ENCODE results near the gene BCL11A. TPM values are rescaled to one million over a fixed set of nuclear protein-coding genes. Genes with fewer than 3 reads are reported as not detected.
A peak's percentile ranks its signal among the peaks of the same experiment; 100 is the strongest.

The BCL11A gene
- total RNA-seq, 1 donor from 2014 or later, result 43.0 TPM

DNA sequence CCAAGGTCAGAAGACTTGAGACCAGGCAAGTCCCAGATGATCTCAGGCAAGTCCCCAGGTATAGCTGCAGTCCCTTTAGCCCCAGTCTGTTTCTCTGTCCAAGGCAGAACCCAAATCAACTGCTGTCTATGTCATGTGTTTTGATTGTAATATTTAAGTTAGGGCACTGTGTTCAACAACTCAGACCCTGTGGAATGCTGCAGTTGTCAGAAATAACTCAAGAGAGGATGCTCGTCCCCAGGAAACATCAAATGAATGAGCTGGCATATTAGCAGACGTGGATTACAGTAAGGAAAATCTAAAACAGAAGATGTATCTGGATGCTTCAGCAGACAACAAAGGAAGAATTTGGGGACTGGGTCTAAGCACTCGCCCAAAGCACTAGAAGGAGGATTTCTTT is 70.1 kb downstream of the BCL11A start:
- no peak for ATAC-seq

DNA sequence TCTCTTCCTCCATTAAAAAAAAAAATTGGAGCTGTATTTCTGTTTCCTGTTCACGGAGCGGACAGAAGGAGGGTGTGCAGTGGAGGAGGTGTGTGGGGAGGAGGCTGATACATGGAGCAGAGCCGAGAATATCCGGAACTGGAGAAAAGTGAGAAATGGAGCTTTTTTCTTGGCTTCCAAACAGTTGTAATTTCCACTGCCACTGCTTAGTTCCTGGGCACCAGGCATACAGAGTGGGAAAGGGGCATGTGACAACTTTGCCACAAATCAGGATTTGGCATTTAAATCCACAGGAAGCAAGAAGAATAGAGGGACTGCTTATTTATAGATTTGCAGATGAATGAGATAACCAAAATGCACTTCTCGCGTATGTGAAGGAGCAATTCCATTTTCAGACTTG is 71.2 kb downstream of the BCL11A start:
- no peak for ATAC-seq

DNA sequence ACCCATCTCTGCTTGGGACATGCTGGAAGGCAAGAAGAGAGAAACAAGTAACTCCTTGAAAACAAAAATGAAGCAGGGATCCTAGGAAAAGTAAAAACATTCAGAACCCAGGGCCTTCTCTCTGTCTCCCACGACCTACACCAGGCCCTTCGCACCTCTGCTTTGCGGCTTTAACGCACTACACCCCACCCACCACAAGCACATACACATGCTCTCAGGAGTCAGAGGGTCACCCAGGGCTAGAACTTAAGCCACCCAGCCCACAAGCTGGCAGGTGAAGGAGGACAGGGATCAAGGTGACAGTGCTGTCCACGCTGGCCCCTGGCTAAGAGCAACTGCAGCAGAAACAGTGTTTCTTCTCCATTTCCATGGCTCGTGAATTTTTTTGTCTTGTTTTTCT is 72.2 kb downstream of the BCL11A start:
- no peak for ATAC-seq

DNA sequence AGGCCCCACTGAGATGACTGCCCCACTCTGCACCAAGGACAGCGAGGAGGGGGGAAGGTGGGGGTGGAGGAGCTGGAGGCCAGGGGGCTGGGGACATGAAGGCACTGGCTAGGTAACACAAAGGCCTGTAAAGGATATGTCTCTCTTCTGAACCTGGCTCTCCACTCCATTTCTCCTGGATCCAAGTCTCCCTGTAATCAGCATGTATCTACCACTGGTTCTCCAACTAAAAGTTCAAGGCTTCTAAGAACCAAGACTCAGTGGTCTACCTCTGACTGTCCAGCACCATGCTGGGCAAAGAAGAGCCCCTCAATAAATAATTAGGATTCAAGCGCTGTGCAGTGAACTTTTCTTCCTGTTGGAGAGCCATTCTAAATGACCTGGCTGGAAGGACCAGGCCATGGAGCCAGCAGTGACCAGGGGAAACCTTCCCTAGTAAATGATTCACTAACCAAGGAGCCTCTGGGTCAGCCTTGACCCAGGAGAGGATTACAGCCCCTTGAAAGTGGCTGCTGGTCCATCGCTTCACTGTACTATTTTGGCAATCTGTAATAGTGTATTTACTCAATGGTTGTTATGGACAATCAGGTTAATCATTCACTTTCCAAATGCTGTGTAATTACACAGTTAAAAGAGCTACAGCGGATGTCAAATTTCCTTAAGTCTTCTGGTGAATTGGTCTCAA is 73.2 kb downstream of the BCL11A start:
- no peak for ATAC-seq

DNA sequence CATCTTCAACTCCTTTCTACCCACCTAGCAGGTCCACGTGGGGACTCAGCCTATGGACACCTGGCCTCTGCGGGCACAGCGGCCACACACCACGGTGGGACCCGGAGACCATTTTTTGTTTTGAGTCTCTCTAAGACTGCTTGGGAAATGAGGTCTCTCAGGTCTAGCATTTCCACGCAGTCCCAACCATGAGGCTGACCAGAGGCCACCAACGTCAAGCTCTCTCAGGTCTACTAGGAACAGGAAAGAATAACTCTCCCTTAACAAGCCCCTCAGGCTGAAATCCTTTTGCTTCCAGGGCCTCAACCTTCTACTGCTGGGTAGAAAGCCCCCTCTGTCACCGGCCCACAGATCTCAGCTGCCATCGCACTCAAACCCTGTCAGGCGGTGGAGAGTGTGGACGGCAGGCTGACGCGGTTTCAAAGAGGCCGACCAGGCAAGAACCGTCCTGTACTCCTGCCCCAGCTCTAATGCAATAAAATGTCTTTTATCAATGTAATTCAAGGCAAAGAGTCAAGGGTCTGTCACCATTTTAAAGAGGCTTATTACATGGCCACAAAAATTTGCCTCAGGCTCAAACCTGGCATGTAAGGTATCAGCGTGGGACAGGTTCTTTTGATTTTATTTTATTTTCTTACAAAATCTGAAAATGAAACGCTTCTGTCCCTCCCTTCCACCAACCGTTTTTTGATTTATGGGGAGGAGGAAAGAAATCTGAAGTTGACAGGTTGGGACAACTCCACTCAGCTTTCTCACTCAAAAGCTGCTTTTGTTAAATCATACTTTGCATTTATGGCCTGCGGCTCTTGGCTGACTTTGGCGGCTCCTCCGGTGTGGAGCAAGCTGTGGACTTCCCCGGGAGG is 74.0 kb downstream of the BCL11A start:
- peak; percentile 63 for ATAC-seq

DNA sequence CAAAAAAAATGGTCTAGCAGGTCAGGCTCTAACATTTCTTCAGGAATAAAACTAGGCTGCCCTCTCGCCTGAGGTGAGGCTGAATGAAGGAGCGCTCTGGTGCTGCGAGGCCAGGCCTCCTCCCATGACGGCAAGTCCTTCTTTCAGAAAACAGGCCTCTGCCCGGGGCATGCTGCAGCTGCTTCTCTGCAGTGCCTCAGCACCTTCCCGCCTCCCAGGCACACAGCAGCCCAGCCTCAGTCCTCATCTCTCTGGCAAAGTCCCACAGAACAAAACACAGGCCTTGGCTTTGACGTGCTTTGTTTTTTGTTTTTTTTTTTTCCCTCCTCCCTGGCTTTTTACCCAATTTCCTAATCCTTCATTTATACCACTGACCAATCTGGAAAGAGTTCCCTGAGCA is 74.8 kb downstream of the BCL11A start:
- peak; percentile 88 for ATAC-seq

DNA sequence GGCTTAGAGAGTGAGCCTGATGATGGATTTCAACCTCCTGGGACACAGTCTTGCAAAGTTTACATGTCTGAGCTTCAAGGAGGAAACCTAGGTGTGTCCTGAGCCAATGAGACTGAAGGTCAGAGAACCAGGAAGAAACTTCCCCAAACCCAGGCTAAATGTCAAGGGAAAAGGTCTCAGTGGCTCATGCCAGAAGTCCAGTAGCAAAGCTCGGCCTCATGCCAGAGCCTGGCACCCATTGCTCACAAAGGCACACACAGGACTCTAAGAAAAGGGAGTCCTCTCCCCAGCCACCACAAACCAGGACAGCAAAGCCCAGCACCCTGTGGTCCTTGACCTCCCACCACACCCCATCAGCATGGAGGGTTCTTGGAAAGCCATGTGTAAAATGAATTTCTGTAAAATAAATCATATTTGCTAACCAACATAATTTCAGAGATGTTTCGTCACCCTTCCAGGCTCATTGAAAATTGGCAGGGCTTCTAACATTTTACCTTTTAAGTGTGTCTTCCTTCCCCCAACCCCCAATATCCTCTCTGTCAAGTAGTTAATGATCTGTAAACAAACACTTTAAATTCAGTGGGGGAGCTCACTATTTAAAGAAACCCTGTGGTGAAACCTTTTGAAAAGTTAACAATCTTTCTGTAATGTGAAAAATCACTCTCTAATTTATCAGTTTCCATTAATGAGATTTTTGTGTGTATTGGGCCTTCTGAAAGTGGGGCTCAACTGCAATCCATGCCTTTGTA is 77.1 kb downstream of the BCL11A start:
- no peak for ATAC-seq

DNA sequence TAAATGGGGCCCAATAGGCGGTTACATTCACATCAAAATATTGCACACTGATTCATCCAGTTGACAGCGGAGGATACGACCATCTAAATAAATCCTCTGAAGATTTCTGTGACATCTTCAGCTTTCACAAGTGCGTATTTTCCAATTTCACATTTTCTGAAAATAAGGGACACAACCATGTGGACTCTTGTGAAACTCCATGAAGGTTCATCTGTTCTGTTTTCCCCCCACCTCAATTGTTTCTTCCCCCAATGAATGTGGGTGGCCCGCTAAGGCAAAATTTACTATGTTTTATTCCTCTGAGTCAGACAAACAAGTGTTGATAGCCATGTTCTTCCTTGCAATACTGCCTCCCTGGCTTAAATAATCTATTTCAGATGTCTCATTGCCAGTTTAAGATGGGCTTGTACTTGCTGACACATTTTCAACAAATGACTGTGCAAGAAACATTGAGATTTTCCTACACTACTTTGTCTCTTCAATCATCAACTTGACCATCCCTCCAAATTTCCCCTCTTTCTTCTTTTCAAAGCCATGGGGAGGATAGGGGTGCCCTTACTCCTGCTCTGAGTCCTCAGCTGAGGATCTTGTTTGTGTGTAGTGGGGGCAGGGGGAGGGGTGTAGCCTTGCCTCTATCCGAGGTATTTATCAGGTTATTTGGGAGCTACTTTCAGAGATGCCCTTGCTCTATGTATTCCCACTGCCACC is 78.2 kb downstream of the BCL11A start:
- no peak for ATAC-seq

DNA sequence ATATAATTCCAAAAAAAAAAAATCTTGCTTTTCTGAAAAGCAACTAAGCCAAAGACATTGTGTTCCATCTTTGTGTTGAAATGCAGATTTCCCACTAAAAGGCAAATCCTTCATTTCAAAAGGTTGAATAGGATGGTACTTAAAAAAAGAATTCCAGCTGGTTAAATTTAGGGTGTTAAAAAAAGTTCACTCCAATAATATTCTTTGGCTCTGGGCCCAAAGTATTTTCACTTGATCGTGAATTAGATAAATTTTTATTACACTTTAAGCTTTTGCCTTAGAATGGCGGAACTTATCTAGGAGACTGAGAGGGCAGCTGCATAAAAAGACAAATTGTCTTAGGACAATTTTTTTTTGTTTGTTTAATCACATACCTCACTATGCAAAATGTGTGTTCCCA is 79.2 kb downstream of the BCL11A start:
- no peak for ATAC-seq

DNA sequence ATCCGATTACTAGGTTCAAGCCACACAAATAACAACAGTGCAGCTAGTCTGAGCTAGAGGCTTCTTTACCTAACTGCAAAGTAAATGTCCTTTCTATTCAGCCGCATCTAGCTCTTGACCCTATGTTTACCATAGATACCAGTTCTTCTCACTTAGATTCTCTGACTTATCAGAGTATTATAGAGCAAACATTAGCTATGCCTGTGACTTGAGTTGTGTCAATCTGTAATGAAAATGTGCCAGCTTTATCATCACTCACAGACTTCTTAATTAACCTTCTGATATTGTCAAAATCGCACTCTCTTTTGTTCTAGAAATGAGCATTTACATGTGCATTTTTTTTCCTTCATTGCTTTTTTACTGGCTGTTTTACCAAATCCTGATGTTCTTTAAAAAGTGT is 79.9 kb downstream of the BCL11A start:
- ATAC-seq, result no peak

DNA sequence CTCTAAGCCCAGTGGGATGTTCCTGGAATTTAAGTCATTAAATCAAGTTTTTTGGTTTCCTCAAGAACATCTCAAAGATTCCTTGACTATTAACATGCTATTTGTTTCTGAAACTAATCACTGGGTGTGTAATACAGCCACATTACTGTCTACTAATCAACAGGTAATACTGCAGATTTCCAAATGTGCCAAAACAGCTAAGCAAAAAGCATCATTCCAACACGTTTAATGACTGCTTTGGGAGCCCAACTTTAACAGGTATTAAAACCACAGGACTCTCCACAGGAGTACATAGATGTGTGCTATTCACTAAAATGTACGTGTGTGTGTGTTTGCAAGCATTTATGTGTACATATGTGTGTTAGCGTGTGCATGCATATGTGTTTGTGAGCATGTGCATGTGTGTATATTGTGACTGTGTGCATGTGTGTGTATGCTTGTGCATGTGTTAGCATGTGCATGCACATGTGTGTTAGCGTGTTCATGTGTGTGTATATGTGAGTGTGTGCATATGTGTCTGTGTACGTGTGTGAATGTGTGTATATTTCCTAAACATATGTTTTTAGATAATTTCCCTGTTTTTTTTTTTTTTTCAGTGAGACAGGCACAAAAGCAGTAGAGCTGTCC is 80.7 kb downstream of the BCL11A start:
- no peak for ATAC-seq

DNA sequence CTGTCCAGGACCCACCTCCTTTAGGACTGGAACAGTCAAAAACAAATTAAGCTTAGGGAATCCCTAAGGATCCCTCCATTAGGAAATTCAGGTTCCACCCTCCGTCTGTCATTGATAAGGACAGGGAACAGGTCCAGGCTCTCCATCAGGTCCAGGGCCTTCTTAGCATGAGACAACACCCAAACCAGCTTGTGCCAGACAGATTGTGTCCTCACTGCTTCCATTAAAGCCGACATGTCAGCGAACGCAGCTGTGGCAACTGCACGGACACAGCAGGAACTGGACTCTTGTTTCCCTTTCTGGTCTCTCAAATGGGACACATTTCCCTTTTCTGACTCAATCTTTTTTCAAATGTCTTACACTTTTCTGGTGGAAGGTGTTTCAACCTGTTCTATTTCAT is 81.4 kb downstream of the BCL11A start:
- ATAC-seq, result no peak

DNA sequence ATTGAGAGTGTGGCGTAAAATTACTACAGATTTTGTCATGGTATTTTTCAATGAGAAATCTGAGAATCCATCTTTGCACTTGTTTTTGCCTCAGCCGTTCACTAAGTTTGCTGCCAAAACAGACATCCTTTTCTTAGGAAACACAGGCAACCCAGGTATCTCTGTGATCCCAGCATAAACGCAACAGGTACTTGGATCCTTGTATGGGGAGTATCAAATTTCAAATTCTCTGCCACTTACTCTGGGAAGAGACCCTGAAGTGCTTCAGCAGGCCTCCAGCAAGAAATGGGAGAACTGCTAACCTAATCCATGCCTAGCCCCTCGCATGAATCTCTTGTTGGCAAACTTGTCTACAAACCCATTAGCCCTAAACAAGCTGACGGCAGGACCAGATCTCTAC is 83.1 kb downstream of the BCL11A start:
- ATAC-seq, result no peak

DNA sequence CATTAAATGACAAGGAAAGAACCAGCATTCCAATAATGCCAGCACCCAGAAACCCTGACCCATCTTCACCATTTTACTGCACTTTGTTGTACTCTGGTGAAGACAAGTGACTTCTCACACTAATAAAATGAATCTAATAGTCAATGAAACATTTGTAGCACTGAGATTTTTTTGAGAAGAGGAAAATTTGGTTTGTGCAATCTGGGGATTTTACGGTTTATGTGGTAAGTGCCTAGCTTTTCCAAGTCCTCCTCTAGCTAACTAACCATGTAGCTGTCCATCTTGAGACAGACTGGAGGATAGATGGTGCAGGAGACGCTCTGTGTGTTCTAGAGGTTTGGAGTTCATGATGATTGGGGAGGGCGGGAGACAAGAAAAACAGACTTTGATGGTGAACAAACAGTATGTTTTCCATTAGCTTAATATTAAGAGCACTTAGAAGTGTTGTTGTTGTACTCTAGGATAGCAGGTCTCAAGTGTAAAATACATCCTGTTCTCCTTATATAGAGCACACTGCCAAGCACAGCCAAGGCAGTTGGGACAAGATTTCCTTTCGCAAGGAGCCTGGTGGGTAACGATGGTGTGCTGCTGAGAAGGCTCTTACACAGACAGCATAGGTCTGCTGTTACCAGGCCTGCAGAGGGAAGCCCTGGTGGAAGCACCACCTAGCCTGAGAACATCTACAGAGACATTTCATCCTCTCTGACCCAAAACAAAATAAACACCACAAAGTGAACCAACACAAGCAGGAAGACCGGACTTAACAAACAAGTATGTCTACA is 83.7 kb downstream of the BCL11A start:
- ATAC-seq, result no peak

DNA sequence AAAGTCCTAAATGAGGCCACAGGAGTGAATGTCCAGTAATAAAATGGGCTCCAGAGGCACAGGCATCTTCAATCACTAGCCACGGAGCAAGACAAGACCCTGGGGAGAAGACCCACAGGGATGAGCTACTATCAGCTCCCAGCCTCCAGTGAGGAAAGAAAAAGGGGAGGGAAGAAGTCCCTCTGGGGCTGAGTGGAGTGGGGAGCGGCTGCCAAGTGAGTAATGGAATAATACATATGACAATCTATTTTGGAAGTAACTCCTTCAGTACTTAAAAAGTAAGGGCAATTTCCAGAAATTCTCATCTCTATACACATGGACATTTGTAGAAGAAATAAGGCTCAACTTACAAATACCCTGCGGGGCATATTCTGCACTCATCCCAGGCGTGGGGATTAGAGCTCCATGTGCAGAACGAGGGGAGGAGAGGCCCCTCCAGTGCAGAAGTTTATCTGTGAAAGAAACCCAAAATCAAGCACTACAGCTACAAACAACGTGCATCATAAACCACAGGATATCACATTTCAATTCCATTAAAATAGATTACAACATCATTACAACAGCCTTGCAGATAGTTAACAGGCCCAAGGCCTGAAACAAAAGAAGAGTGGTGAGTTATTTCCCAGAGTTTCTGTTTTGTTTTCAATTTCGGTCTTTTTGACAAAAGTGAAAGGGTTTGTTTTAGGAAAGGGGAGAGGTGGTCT is 84.9 kb downstream of the BCL11A start:
- no peak for ATAC-seq

DNA sequence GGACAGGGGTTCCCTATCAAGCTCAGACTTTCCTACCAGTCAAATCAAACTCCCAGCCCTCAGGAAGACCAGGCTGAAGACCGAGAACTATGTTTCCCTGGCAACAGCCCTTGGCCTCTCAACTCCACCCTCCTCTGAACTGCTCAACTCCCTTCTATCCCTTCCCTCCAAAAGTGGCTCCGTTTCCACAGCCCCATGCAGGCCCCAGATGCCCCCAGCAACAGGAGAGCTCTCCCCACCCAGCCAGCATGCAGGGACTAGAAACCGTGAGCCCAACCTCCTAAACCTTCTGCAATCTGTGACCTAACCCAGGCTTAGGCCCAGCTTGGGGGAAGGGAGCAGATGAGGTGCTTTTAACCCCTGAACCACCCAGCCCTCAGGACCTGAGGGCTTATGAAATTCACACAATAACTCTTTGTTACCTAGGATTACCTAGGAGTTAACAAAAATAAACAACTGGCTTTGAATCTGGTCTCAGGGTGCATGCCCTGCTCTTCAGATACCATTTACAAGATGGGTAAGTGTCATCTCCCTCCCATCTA is 87.2 kb downstream of the BCL11A start:
- peak; percentile 95 for ATAC-seq

DNA sequence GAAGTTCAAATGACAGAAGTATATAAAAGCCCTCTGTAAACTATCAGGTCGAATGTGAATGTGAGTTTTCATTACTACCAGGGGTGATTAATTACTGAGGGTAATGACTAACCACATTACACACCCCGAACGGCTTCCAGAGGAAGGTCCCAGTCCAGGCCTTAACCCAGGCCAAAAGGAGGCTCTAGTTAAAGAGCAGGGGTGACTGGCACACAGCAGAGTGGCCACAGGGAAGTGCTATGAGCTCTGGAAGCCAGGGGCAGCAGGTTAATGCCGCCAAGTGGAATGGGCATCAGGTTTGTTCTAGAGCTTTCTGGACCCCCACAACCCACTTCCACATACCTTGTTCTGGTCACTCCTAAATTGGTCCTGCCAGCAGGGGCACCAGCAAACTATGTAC is 87.7 kb downstream of the BCL11A start:
- ATAC-seq, result peak; percentile 89

DNA sequence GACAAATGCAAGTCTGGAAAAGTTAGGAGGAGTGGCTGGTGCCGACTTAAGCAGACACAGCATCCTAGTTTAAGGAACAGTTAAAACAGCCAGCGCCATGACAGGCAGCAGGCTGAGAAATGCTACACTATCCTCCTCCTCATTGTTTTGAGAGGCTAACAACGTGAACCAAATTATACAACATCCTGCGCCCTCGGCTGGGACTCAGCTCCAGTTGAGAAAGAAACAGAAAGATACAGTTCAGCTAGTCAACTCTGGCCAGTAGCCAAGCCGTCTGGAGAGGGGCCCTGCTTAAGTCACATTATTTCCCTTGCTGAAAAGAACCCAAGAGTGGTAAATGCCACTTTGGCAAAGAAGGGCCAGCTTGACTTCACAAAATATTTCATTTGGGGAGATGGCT is 90.2 kb downstream of the BCL11A start:
- no peak for ATAC-seq

DNA sequence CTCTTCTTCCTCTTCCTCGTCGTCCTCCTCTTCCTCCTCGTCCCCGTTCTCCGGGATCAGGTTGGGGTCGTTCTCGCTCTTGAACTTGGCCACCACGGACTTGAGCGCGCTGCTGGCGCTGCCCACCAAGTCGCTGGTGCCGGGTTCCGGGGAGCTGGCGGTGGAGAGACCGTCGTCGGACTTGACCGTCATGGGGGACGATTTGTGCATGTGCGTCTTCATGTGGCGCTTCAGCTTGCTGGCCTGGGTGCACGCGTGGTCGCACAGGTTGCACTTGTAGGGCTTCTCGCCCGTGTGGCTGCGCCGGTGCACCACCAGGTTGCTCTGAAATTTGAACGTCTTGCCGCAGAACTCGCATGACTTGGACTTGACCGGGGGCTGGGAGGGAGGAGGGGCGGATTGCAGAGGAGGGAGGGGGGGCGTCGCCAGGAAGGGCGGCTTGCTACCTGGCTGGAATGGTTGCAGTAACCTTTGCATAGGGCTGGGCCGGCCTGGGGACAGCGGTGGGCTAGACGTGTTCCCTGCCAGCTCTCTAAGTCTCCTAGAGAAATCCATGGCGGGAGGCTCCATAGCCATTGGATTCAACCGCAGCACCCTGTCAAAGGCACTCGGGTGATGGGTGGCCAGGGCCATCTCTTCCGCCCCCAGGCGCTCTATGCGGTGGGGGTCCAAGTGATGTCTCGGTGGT is 91.9 kb downstream of the BCL11A start:
- no peak for ATAC-seq

Measured in esophagus mucosa (tissue), 1 donor.